Thyroid gland (tissue), 4 donors: Measurements from ENCODE around the gene DOCK10.

Source experiments
- POLR2A ChIP-seq, 2 donors: fragments of 450-650 bp; IDR thresholded peaks; one replicate each; pipeline ENCODE4 v1.6.1; 2017; ENCODE audit warnings: antibody characterized with exemption in 2 of 2, mild to moderate bottlenecking in 2 of 2, moderate library complexity in 1 of 2
- TF ChIP-seq, protein P1 (sequence below), 6 experiments: fragments of 200-600 bp in 3 of 6; fragments of 450-650 bp in 3 of 6; sonication (generic) in 3 of 6; IDR thresholded peaks; one replicate each; pipeline ENCODE4 v1.5.1; 2016 to 2019; ENCODE audit warnings: antibody characterized with exemption in 6 of 6, mild to moderate bottlenecking in 2 of 6, inconsistent platforms in 1 of 6, moderate library complexity in 1 of 6

DNA sequence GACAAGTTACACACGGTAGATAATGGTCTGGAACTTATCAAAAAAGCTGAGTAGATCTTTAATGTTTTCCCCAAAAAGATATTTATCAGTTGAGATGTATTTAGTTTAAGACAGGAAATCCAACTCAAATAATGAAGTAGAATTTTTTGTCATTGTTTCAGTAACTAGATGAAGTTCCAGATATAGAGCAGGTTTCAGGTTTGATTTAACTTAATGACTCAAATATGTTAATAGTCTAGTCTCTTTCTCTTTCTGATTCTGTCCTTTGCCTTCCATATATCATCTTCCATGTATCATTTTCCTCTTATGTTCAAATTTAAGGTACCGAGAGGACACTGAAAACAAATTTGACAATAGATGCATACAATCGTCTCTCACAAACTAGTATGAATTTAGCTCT, 23.6 kb upstream of the DOCK10 start:
- TF ChIP-seq, protein P1, sequence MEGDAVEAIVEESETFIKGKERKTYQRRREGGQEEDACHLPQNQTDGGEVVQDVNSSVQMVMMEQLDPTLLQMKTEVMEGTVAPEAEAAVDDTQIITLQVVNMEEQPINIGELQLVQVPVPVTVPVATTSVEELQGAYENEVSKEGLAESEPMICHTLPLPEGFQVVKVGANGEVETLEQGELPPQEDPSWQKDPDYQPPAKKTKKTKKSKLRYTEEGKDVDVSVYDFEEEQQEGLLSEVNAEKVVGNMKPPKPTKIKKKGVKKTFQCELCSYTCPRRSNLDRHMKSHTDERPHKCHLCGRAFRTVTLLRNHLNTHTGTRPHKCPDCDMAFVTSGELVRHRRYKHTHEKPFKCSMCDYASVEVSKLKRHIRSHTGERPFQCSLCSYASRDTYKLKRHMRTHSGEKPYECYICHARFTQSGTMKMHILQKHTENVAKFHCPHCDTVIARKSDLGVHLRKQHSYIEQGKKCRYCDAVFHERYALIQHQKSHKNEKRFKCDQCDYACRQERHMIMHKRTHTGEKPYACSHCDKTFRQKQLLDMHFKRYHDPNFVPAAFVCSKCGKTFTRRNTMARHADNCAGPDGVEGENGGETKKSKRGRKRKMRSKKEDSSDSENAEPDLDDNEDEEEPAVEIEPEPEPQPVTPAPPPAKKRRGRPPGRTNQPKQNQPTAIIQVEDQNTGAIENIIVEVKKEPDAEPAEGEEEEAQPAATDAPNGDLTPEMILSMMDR (IDR thresholded peaks at IDR 0.05): no peak
- TF ChIP-seq POLR2A (IDR thresholded peaks at IDR 0.05): no peak
